NCI-H345 treated with DMSO at 0.1 percent for 48 hours (cell line): ENCODE measurements around the gene DMBT1.
A peak's percentile ranks its signal among the peaks of the same experiment; 100 is the strongest.

Source experiments
- DNase-seq: peaks from one replicate; lab custom pipeline; 2025; ENCODE audit not compliant: unreplicated experiment; lab: John Stamatoyannopoulos, UW

The DMBT1 gene

DNA sequence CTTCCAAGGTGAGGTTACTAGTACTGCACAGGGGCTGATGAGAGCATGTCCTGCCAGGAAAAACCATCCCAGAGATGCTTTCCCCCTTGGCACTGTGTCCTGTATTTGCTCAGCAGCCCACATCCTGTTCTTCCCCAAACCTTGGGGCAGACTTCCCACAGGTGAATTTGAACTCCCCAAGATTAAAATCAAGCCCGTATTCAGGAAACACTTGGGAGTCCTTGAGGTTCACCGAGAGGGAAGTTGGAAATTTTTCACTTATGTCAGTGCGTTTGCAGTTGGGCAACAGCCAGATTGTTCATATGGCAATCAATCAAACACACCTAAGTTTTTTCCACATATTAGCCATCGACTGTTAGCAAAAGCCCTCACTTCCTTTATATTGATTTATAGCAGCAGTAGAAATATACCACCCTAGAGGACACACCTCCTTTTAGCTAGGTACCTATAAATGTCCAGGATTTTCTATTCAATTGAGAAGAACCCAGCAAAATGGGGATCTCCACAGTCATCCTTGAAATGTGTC lies at the start of gene DMBT1:
Gene DMBT1 (plus strand): TSS at position 476 of the 526 bp plus-strand sequence. CDS start 17 bp downstream, at position 493.
- DNase-seq, result no peak

DNA sequence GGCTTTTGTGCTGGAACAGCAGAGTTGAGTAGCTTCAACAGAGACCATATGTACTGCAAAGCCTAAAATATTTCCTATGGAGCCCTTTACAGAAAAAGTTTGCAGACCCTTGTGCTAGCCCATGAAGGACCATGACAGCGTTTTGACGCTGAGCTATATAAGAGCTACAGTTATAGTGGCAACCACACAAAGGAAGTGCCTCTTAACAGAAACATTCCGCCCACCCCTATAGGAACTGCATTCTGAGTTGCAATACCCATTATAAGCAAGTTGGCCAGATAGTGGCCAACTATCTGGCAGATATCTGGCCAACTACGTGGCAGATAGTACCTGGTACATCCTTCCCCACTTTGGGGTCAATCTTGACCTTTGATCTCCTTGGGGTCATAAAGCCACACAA lies 47.5 kb upstream of the DMBT1 start:
- no peak for DNase-seq

DNA sequence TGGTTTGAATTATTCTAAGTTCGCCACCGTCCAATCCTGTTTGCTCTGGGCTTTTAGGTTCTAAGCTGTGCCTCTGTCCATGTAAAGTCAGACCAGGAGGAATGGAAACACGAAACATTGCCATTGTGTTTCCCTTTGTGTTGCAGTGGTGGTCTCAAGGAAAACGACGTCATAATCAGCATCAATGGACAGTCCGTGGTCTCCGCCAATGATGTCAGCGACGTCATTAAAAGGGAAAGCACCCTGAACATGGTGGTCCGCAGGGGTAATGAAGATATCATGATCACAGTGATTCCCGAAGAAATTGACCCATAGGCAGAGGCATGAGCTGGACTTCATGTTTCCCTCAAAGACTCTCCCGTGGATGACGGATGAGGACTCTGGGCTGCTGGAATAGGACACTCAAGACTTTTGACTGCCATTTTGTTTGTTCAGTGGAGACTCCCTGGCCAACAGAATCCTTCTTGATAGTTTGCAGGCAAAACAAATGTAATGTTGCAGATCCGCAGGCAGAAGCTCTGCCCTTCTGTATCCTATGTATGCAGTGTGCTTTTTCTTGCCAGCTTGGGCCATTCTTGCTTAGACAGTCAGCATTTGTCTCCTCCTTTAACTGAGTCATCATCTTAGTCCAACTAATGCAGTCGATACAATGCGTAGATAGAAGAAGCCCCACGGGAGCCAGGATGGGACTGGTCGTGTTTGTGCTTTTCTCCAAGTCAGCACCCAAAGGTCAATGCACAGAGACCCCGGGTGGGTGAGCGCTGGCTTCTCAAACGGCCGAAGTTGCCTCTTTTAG lies 46.3 kb upstream of the DMBT1 start:
- DNase-seq, result no peak

DNA sequence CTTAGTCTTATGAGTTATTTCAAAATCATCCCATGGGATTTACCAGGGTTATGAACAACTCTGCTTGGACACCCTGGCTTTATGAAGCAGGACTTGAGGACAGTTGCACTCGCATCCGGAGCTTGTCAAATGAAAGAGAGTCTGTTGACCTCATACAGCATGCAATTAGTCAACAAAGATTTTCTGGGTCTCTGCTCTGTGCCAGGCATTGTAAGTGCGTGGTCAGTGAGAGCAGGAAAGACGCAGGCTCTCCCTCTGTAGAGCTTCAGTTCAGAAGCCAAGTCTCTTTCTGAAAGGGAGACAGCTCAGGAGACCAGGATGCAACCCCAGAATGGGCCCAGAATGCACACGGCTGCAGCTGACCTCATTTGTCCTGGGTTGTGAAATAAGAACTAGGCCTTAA lies 45.5 kb upstream of the DMBT1 start:
- no peak for DNase-seq

DNA sequence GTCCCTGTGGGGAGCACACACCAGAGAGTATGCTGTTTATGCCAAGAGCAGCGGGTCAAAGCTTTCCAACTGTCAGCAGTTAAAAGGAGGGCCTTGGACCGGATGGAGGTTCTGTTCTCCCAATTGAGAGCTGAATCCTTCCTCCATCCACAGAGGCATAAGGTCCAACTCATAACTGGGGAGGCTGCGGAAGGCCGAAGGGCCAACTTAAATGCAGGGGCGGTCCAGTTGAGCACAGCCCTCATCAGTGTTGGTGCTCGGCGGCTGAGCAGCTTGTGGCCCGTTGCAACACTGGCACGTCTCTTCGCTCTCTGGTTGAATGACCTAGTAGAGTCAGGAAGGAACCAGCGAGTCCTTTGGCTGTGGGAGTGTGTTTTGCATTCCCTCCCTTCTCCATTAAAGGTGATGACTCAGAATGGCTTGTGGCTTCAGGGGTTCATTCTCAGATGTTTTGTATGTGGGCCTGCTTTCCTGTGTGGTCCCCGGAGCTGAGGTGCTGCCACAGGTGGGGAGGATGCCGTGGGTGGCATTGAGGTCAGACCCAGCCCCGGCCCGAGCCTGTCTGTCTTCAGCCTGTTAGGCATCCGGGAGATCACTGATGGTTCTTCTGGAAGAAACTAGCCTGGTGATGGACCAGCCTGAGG lies 44.8 kb upstream of the DMBT1 start:
- no peak for DNase-seq

DNA sequence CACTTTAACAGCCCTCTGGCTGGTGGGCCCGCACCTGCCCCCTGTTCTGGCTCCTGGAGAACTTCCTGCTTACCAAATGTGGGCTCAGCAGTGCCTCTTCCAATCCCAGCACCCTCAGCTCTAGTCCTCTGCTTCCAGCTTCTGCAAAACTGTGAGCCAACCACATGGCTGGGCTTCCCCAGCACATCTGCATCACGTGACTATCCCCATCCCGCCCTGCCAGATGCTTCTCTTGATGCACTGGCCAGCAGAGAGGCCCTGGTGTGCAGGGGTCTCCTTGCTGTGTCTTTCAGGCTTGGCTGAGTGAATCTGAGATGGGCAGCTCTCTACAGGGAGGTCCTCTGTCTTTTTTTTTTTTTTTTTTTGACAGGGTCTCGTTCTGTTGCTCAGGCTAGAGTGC lies 43.8 kb upstream of the DMBT1 start:
- DNase-seq, result no peak

DNA sequence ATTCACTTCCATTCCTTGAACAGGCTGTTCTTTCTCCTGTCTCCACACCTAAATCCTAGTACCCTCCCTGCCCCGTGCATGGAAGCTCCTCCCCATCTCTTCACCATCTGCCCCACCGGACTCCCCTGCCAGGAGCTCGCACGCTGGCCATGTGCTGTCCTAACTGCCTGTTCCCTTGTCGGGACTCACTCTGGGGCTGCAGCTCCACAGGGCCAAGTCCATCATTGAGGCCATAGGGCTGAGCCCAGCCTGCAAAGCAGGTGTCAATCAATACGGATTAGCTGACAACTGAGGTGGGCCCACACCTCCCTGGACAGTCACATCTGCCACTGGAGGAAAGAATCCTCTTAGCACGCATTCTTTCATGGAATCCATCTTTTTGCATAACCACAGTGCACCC lies 41.4 kb upstream of the DMBT1 start:
- DNase-seq, result no peak

DNA sequence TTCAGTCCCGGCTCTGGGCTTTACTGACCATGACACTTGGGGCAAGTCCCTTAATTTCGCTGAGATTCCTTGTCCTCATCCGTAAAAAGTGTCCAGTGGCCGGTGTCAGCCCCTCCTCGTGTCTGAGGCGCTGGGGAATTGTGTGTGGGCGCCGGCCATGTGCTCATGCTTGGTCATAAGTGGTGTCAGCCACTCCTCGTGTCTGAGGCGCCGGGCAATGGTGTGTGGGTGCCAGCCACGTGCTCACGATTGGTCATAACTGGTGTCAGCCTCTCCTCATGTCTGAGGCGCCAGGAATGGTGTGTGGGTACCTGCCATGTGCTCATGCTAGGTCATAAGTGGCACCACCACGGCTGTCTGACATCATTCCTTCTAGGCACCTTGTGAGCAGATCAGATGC lies 40.7 kb upstream of the DMBT1 start:
- no peak for DNase-seq

DNA sequence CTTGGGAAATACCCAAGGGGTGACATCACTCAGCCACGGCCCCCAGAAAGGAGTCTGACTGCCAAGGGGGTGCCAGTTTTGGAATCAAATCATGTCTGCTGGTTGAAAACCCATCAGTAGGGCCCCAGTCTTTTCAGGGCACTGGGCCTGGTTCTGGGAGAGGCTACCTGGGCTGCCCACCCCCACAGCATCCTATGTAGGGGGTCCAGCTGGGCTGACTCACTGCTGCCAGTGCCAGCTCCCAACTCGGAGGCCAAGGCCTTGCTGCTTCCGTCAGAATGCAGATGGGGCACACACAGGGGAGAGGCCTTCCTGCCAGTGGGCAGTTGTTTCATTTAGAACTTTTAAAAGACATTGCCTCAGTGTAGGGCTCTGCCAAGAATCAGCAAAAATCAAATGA lies 39.5 kb upstream of the DMBT1 start:
- no peak for DNase-seq

DNA sequence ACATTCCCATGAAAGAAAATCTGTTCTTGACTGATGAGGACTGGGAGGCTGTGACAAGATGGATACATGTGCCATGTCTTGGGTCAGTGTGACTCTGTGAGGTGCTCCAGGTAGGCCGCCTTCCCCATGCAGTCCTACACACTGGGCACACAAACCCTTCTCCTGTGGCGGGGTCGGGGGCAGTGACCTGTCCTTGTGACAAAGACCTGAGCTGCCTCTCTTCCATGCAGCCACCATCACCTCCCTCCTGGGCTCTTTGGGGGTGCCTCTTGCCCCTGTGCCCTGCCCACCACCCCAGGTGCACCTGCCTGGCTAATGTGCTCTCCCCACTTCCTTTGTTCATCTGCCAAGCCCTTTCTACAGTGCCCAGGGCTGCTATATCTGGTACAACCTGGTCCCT lies 35.7 kb upstream of the DMBT1 start:
- no peak for DNase-seq

DNA sequence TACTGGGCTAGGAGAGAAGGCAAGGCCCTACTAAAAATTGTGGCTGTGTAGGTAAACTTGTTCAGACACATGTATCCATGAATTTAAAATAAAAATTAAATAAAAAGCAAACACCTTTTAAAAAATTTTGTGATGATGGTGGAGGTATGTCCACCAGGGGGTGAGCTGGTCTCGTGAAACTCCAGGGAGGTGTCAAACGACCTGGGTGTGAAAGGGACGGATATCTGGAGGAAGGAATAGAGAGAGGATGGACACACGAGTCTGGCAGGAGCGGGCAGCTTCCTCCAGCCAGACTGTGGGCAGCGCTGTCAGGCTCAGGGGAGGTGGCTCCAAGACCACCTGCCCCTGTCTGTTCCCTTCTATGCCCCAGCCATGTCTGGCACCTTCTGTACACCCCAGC lies 34.8 kb upstream of the DMBT1 start:
- DNase-seq, result no peak

DNA sequence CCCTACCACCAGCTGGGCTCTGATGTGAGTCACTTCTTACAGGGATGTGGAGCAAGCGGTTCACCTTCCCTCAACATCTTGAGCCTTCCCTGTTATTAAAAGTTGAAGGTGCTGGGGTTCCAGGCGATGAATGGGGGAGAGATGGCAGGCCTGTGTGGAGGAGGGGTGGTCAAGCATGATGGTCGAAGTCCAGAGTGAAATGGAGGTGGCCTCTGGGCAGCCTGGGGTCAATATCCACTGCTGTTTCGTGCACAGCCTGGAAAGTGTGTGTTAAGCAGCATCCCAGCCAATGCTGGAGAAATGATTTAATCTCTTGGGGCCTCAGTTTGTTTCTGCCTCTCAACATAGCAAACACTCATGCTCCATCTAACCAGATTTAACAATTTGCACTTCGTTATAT lies 33.7 kb upstream of the DMBT1 start:
- no peak for DNase-seq

DNA sequence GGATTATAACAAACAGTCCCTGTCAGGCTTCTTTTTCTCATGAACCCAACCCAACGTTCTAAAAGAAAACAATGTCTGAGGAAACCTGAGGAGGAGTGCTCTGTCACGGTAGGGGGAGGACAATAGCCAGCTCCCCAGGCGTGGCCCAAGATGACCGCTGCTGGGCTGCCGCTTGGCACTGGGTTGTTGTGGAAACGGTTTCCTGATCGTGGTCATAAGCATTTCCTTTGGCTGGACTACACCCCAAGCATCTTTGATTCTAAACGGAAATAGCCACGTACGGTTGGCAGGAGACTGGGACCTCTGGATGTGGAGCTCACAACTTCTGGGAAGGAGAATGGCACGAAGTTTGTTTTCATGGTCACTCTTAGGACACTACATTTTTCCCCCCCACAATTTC lies 30.4 kb upstream of the DMBT1 start:
- no peak for DNase-seq

DNA sequence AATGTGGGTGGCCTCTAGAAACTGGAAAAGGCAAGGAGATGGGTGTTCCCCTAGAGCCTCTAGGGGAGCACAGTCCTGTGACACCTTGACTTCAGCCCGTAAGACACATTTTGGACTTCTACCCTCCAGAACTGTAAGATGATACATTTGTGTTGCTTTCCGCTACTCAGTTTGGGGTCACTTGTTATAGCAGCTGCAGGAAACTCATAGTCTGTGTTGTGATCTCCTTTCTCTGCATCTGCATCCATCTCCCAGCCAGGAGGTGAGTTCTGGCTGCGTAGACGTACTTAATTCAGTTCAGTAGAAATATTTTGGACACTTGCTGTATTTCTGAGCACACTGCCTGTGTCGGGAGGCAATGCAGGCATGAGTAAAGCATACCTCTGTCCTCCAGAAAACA lies 29.3 kb upstream of the DMBT1 start:
- DNase-seq, result no peak

DNA sequence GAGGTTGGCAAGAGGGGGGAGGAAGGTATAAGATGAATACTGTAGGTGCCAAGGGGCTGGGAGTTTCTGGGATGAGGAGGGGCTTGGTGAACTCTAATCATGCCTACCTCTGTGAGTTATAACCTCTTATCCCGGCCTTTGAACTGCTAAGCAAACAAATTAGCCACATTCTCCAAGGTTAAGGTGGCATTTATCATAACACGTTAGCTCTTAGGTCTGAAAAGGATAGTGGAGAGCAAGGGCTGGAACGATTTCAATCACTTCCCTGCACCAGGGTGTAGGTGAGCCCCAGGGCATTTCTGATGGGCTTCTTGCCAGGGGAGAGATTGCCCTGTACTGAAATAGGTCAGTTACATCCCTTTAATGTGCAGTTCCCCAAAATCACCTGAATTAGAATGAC lies 28.6 kb upstream of the DMBT1 start:
- peak; percentile 3 for DNase-seq

DNA sequence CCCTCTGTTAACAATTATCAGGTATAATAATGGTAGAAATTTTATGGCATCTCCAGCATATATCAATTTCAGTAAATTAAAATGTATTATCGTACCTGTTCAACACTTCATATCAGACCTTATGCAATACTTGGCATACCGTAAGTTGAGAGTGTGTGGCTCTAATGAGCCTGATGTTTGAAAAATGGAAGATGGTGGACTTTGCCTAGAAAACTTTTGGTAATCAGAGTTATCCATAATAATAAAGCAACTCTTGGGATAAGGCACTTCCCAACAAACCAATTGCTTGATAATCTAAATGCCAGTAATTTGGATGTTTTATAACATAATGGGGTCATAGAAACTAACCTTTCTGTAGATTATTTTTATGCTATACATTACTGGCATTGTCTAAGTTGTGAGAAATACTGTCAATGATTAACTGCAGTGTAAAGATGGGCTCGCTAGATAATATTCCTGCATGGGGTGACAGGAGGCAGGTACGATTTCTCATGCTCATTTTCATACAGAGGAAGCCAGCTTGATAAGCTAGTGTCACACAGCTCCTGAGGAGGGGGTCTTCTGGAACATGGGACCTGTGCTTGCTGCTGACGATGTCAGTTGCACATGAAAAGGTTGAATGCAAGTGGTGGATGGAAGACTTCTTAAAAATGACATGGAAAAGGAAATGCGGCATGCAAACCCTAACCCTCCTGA lies 27.8 kb upstream of the DMBT1 start:
- no peak for DNase-seq

DNA sequence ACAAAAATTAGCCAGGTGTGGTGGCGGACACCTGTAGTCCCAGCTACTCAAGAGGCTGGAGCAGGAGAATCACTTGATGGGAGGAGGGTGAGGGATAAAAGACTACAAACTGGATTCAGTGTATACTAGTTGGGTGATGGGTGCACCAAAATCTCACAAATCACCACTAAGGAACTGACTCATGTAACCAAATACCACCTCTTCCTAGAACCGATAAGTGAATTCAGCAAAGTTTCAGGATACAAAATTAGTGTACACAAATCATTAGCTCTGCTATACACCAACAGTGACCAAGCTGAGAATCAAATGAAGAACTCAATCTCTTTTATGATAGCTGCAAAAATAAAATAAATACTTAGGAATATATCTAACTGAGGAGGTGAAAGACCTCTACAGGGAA lies 23.0 kb upstream of the DMBT1 start:
- DNase-seq, result no peak

DNA sequence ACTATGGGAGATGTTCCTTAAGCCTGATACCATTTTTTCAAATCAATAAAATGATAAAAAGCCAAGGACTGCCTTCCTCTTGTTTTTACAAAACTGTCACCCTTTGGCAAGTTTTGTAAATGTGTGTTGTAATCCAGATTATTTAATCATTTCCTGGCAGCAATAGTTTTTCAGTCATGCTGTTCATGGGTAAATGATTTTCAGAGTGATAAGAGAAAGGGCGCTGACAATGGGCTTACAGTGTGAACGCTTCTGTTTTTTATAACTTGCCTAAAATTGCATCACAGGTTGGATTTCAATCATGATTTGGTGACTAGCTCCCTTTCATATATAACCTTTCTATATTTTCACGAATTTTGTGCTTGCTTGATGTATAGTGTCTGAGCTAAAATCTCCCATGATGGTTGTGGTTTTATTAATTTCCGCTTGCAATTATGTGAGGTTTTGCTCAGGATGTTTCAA lies 19.0 kb upstream of the DMBT1 start:
- no peak for DNase-seq

DNA sequence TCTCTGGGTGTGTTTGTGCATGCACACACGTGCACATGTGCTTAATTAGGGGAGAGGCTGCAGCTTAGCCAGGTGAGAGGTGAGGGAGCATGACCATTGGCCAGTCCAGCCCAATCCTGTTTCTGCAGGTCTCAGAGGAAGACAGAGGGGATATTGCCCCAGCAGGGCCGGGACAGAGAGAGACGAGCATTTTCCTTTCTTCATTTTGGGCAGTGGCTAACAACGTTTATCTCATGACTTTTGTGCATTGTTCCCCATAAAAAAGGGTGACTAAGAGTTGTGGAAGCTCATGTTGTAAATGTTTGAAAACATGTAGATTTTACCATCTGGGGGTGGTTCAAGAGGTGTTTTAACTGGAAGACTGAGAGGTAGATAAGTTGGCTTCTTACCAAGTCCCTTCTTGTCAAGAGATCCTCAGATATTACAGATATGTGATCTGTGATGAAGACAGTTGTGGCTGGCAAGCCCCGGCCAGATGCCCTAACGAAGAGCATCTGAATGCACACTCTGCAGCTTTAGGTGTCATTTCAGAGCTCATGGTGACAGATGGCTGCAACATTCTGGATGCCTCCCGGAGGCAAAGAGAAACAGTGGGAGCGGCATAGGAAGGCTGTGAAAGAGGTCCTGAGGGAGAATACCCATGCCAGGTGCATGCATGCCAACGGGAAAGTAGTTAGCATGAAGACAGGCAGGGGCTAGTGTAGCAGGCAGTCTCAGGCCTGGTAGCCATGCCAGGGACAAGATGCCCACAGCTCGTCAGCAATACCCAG lies 16.7 kb upstream of the DMBT1 start:
- DNase-seq, result no peak

DNA sequence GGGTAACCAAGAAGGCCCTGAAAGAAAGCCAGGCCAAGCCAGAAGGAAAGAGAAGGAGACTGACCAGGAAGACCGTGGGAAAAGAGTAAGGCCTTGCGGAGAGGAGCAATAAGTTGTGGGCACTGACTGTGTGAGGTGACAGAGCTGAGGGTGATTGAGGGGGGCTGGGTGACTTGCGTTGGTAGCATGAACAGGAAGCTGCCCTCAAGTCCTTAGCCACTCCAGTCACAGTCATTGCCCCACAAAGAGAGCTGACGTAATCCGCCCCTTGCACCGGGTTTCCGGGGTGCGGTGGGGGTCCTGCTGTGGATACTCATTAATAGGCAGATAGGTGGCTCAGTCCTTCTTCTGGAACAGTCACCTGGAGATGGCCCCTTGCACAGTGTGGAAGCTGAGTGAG lies 16.1 kb upstream of the DMBT1 start:
- no peak for DNase-seq

DNA sequence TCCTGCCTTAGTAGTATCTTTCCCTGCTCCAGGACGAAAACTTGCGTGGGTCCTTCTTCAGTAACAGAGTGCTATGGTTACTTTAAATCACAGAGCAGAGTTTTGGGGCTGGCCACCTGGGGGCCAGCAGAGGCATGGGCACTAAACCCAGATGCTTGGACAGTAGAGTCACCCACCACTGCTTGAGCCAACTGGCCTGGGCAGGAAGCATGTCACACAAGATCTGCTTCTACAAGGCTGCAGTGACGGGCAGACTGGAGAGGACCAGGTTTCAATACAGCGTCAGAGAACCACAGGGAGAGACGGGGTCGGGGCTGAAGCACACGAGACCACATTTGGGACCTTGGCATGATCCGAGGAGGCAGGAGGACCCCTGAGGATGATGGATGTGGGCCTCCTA lies 14.3 kb upstream of the DMBT1 start:
- DNase-seq, result no peak
